ENCODE measurements around the gene OPCML.

The OPCML gene

DNA sequence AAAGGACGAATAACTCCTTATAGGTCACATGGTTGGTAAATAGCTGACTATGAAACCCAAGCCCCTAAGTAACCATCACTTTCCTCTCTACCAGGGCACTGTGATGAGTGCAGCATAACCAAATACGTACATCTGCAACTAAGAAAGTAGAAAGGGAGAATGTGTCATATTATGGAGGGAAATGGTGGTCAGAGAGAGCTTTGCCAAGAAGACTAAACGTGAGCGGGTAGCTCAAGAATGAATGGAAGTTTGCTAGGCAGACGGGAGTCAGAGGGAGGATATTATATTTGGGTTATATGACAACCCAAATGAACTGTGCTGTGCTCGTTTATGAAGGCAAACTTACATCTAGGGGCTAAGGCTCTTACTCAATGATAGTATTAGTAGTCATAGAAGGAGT is 537.3 kb downstream of the OPCML start:
- Histone ChIP-seq H3K27me3 (ENCODE audit: control insufficient read depth, insufficient read depth, low read length) (peaks cover 75% of the 10 kb centered on the region), H3K4me1 (ENCODE audit: control insufficient read depth, insufficient read depth, low read length) (peaks cover 9% of the 10 kb centered on the region), H3K9ac (ENCODE audit: low read depth, low read length) (no peak overlapping the region), H3K9me3 (ENCODE audit: control insufficient read depth, insufficient read depth, low read length) (peaks cover 3% of the 10 kb centered on the region), H3K4me3 (ENCODE audit: low read depth, low read length) (no peak overlapping the region), H3K36me3 (ENCODE audit: control insufficient read depth, insufficient read depth, low read length) (no peaks in the 10 kb centered on the region)

DNA sequence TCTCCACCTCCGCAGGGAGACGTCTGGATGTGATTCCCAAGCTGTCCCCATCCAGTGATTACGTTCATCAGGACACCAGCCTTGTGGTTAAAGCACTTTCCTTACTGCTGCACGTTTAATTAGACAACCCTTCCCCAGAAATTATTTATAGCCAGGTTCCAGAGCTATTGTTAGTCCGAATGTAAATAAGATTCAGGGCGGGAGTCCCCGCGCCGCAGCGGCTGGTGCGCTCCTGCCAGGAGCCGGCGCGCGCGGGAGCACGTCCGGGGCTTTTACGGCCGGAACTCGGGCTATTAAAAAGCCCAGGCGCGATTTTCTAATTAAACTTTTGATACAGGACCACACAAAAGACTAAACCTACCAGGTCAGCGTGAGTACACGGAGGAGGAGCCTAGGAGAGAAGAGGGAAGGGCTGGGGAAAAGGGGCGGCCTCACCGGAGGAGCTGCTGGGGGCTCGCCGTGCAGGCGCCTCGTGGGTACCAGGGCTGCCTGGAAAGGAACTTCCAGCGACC is 538.3 kb downstream of the OPCML start:
- Histone ChIP-seq H3K27me3 (ENCODE audit: control insufficient read depth, insufficient read depth, low read length) (peaks cover 77% of the 10 kb centered on the region), H3K9me3 (ENCODE audit: control insufficient read depth, insufficient read depth, low read length) (peaks cover 3% of the 10 kb centered on the region), H3K4me1 (ENCODE audit: control insufficient read depth, insufficient read depth, low read length) (peaks cover 6% of the 10 kb centered on the region), H3K4me3 (ENCODE audit: low read depth, low read length) (peak overlapping the region; percentile 60), H3K9ac (ENCODE audit: low read depth, low read length) (no peak overlapping the region), H3K36me3 (ENCODE audit: control insufficient read depth, insufficient read depth, low read length) (no peaks in the 10 kb centered on the region)

DNA sequence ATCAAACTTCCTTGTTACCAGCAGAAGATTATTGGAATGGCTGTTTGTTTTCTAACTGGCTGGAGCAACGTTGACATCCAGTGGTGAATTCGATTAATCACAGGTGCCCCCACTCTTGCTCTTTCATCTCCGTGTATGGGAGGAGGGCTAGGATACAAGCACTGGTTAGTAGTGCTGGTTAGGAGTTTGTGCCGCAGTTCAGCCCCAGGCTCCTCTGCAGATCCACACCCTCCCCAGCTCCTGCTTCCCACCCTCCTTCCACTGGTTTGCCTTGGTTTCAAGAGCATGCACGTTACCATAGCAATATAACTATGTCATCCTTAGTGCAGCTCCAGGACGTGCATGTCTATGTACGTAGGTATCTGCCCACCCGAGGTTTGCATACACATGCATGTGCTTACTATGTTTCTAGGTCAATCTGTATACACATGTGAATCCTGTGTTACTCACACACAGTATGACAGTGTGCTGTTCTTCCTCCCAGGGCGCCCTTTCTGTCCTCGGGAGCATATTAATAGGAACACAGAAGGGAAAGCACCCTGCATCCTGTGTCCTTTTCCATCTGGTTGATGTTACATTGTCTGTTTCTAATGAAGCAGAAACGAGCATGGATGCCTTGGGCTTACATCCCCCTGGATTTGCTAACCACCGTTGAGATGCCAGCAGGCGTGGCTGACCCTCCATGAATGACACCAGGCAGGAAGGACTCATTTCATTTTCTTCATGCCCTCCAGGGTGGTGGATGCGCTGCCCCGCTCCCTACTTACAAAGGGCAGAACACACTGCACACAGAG is 539.3 kb downstream of the OPCML start:
- Histone ChIP-seq H3K4me1 (ENCODE audit: control insufficient read depth, insufficient read depth, low read length) (peaks cover 3% of the 10 kb centered on the region), H3K9me3 (ENCODE audit: control insufficient read depth, insufficient read depth, low read length) (peaks cover 3% of the 10 kb centered on the region), H3K9ac (ENCODE audit: low read depth, low read length) (no peak overlapping the region), H3K36me3 (ENCODE audit: control insufficient read depth, insufficient read depth, low read length) (no peaks in the 10 kb centered on the region), H3K27me3 (ENCODE audit: control insufficient read depth, insufficient read depth, low read length) (peaks cover 81% of the 10 kb centered on the region), H3K4me3 (ENCODE audit: low read depth, low read length) (no peak overlapping the region)

- Histone ChIP-seq H3K9ac (ENCODE audit: low read depth, low read length) (no peak overlapping the region), H3K36me3 (ENCODE audit: control insufficient read depth, insufficient read depth, low read length) (no peaks in the 10 kb centered on the region), H3K27me3 (ENCODE audit: control insufficient read depth, insufficient read depth, low read length) (peaks cover 57% of the 10 kb centered on the region), H3K9me3 (ENCODE audit: control insufficient read depth, insufficient read depth, low read length) (peaks cover 3% of the 10 kb centered on the region), H3K4me3 (ENCODE audit: low read depth, low read length) (no peak overlapping the region), H3K4me1 (ENCODE audit: control insufficient read depth, insufficient read depth, low read length) (peaks cover 3% of the 10 kb centered on the region)
These were observed 543.9 kb downstream of the OPCML start for GRCh38 chr11:132988411-132988810.

GRCh38 chr11:132987936-132988335 is 544.4 kb downstream of the OPCML start:
- no peak overlapping the region for H3K4me3 ChIP-seq (ENCODE audit: low read depth, low read length)
- H3K27me3 ChIP-seq (ENCODE audit: control insufficient read depth, insufficient read depth, low read length): peaks cover 52% of the 10 kb centered on the region
- no peaks in the 10 kb centered on the region for H3K9me3 ChIP-seq (ENCODE audit: control insufficient read depth, insufficient read depth, low read length)
- H3K4me1 ChIP-seq (ENCODE audit: control insufficient read depth, insufficient read depth, low read length): no peaks in the 10 kb centered on the region
- no peak overlapping the region for H3K9ac ChIP-seq (ENCODE audit: low read depth, low read length)
- H3K36me3 ChIP-seq (ENCODE audit: control insufficient read depth, insufficient read depth, low read length): no peaks in the 10 kb centered on the region

- Histone ChIP-seq H3K27me3 (ENCODE audit: control insufficient read depth, insufficient read depth, low read length) (peaks cover 21% of the 10 kb centered on the region), H3K9ac (ENCODE audit: low read depth, low read length) (no peak overlapping the region), H3K36me3 (ENCODE audit: control insufficient read depth, insufficient read depth, low read length) (no peaks in the 10 kb centered on the region), H3K4me1 (ENCODE audit: control insufficient read depth, insufficient read depth, low read length) (no peaks in the 10 kb centered on the region), H3K9me3 (ENCODE audit: control insufficient read depth, insufficient read depth, low read length) (no peaks in the 10 kb centered on the region), H3K4me3 (ENCODE audit: low read depth, low read length) (no peak overlapping the region)
These were observed 548.7 kb downstream of the OPCML start for GRCh38 chr11:132983641-132983978.

GRCh38 chr11:132982772-132983640 is 549.3 kb downstream of the OPCML start:
- no peaks in the 10 kb centered on the region for H3K36me3 ChIP-seq (ENCODE audit: control insufficient read depth, insufficient read depth, low read length)
- H3K9ac ChIP-seq (ENCODE audit: low read depth, low read length): no peak overlapping the region
- no peaks in the 10 kb centered on the region for H3K4me1 ChIP-seq (ENCODE audit: control insufficient read depth, insufficient read depth, low read length)
- H3K4me3 ChIP-seq (ENCODE audit: low read depth, low read length): no peak overlapping the region
- peaks cover 19% of the 10 kb centered on the region for H3K27me3 ChIP-seq (ENCODE audit: control insufficient read depth, insufficient read depth, low read length)
- no peaks in the 10 kb centered on the region for H3K9me3 ChIP-seq (ENCODE audit: control insufficient read depth, insufficient read depth, low read length)

- peaks cover 9% of the 10 kb centered on the region for H3K27me3 ChIP-seq (ENCODE audit: control insufficient read depth, insufficient read depth, low read length)
- H3K9ac ChIP-seq (ENCODE audit: low read depth, low read length): no peak overlapping the region
- H3K4me1 ChIP-seq (ENCODE audit: control insufficient read depth, insufficient read depth, low read length): no peaks in the 10 kb centered on the region
- H3K9me3 ChIP-seq (ENCODE audit: control insufficient read depth, insufficient read depth, low read length): no peaks in the 10 kb centered on the region
- no peaks in the 10 kb centered on the region for H3K36me3 ChIP-seq (ENCODE audit: control insufficient read depth, insufficient read depth, low read length)
- no peak overlapping the region for H3K4me3 ChIP-seq (ENCODE audit: low read depth, low read length)
These were observed 551.0 kb downstream of the OPCML start for GRCh38 chr11:132981131-132981956.

DNA sequence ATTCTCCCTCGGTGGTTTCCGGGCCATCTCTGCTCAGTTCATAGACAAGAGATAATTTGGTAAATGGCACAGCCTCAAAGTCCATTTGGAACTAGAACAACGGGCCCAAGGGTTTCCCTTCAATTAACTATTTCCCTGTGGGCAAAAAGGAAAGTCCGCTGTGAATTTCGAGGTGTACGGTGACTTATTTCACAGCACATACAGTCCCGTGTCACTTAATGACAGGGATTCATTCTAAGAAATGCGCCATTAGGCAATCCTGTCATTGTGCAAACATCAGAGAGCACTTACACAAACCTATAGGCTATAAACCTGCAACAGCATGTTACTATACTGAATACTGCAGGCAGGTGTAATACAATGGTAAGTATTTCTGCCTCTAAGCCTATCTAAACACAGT is 551.6 kb downstream of the OPCML start:
- Histone ChIP-seq H3K4me3 (ENCODE audit: low read depth, low read length) (no peak overlapping the region), H3K36me3 (ENCODE audit: control insufficient read depth, insufficient read depth, low read length) (no peaks in the 10 kb centered on the region), H3K9ac (ENCODE audit: low read depth, low read length) (no peak overlapping the region), H3K9me3 (ENCODE audit: control insufficient read depth, insufficient read depth, low read length) (no peaks in the 10 kb centered on the region), H3K4me1 (ENCODE audit: control insufficient read depth, insufficient read depth, low read length) (no peaks in the 10 kb centered on the region), H3K27me3 (ENCODE audit: control insufficient read depth, insufficient read depth, low read length) (peaks cover 6% of the 10 kb centered on the region)

- Histone ChIP-seq H3K9ac (ENCODE audit: low read depth, low read length) (no peak overlapping the region), H3K9me3 (ENCODE audit: control insufficient read depth, insufficient read depth, low read length) (no peaks in the 10 kb centered on the region), H3K36me3 (ENCODE audit: control insufficient read depth, insufficient read depth, low read length) (no peaks in the 10 kb centered on the region), H3K4me3 (ENCODE audit: low read depth, low read length) (no peak overlapping the region), H3K4me1 (ENCODE audit: control insufficient read depth, insufficient read depth, low read length) (no peaks in the 10 kb centered on the region), H3K27me3 (ENCODE audit: control insufficient read depth, insufficient read depth, low read length) (peaks cover 6% of the 10 kb centered on the region)
These were observed 554.6 kb downstream of the OPCML start for GRCh38 chr11:132977746-132978145.

- no peaks in the 10 kb centered on the region for H3K9me3 ChIP-seq (ENCODE audit: control insufficient read depth, insufficient read depth, low read length)
- H3K36me3 ChIP-seq (ENCODE audit: control insufficient read depth, insufficient read depth, low read length): no peaks in the 10 kb centered on the region
- H3K27me3 ChIP-seq (ENCODE audit: control insufficient read depth, insufficient read depth, low read length): peaks cover 6% of the 10 kb centered on the region
- H3K4me1 ChIP-seq (ENCODE audit: control insufficient read depth, insufficient read depth, low read length): no peaks in the 10 kb centered on the region
- no peak overlapping the region for H3K9ac ChIP-seq (ENCODE audit: low read depth, low read length)
- H3K4me3 ChIP-seq (ENCODE audit: low read depth, low read length): no peak overlapping the region
These were observed 555.1 kb downstream of the OPCML start for GRCh38 chr11:132977241-132977640.
